Neutrophil (primary cell): ENCODE measurements around the gene IFITM10.

ENCODE experiments used
- H3K27ac ChIP-seq: fragments of 200-600 bp; sonication (generic); 2 replicates; pipeline ENCODE4 v1.5.1; 2016; ENCODE audit warnings: mild to moderate bottlenecking, moderate library complexity
- H3K27me3 ChIP-seq: fragments of 200-600 bp; sonication (generic); 2 replicates; pipeline ENCODE4 v1.6.0; 2016; ENCODE audit warnings: mild to moderate bottlenecking
- H3K36me3 ChIP-seq: fragments of 200-600 bp; sonication (generic); 2 replicates; pipeline ENCODE4 v1.5.1; 2017
- H3K4me1 ChIP-seq, 2 experiments: fragments of 200-600 bp in 1 of 2; sonication (generic) in 1 of 2; 1 replicate in 1 of 2; 2 replicates in 1 of 2; pipeline versions ENCODE4 v1.5.1 to v1.6.1; 2013 to 2016; ENCODE audit warnings: low read depth in 1 of 2, low read length in 1 of 2, mild to moderate bottlenecking in 1 of 2, moderate library complexity in 1 of 2; ENCODE audit not compliant: control insufficient read depth in 1 of 2, insufficient read depth in 1 of 2
- H3K4me3 ChIP-seq, 2 experiments: fragments of 200-600 bp in 1 of 2; sonication (generic) in 1 of 2; 1 replicate in 1 of 2; 2 replicates in 1 of 2; pipeline ENCODE4 v1.5.1; 2013 to 2016; ENCODE audit warnings: low read depth in 1 of 2, low read length in 1 of 2, mild to moderate bottlenecking in 1 of 2, moderate library complexity in 1 of 2
- H3K9me3 ChIP-seq: fragments of 200-600 bp; sonication (generic); 2 replicates; pipeline ENCODE4 v1.5.1; 2016
- CTCF ChIP-seq: fragments of 200-600 bp; sonication (generic); IDR thresholded peaks from 2 replicates; pipeline ENCODE4 v1.5.1; 2016; ENCODE audit warnings: antibody characterized with exemption

The IFITM10 gene

GRCh38 chr11:1693327-1694063 lies 56.9 kb downstream of the IFITM10 start:
- peak overlapping the region in 1 of 2 experiments; percentile 25 for H3K4me3 ChIP-seq
- no peak overlapping the region for H3K27ac ChIP-seq
- TF ChIP-seq CTCF, result peak; percentile 85
- peaks cover 52% of the 10 kb centered on the region for H3K27me3 ChIP-seq
- peaks cover 12 to 15% of the 10 kb centered on the region in 2 experiments for H3K4me1 ChIP-seq
- no peaks in the 10 kb centered on the region for H3K9me3 ChIP-seq
- H3K36me3 ChIP-seq, result no peaks in the 10 kb centered on the region

GRCh38 chr11:1692708-1693326 lies 57.6 kb downstream of the IFITM10 start:
- no peak for TF ChIP-seq CTCF
- Histone ChIP-seq H3K4me1 (peaks cover 12 to 15% of the 10 kb centered on the region in 2 experiments), H3K9me3 (no peaks in the 10 kb centered on the region)

GRCh38 chr11:1691878-1692707 lies 58.3 kb downstream of the IFITM10 start:
- TF ChIP-seq CTCF, result no peak
- Histone ChIP-seq H3K4me3 (no peak overlapping the region), H3K27me3 (peaks cover 52% of the 10 kb centered on the region), H3K9me3 (no peaks in the 10 kb centered on the region), H3K36me3 (no peaks in the 10 kb centered on the region), H3K4me1 (peaks cover 12 to 15% of the 10 kb centered on the region in 2 experiments), H3K27ac (no peak overlapping the region)

More at GRCh38 chr11:1692708-1693326, 57.6 kb downstream of the IFITM10 start:
- Histone ChIP-seq H3K36me3 (no peaks in the 10 kb centered on the region), H3K4me3 (no peak overlapping the region), H3K27ac (no peak overlapping the region), H3K27me3 (peaks cover 53% of the 10 kb centered on the region)

GRCh38 chr11:1691026-1691877 lies 59.1 kb downstream of the IFITM10 start:
- H3K4me1 ChIP-seq, result peaks cover 12 to 15% of the 10 kb centered on the region in 2 experiments
- no peak overlapping the region for H3K4me3 ChIP-seq
- no peaks in the 10 kb centered on the region for H3K9me3 ChIP-seq
- no peaks in the 10 kb centered on the region for H3K36me3 ChIP-seq
- TF ChIP-seq CTCF, result no peak
- H3K27me3 ChIP-seq, result peaks cover 49% of the 10 kb centered on the region
- H3K27ac ChIP-seq, result no peak overlapping the region
